Inferior parietal cortex (tissue), 1 donor: Measurements from ENCODE around the gene MECR.
"Not testable (repeated sequence)": the region's sequence is repeated elsewhere in the genome, so short reads cannot be mapped to it uniquely, and the experiment has no call there.

Source experiments
- DNase-seq: peaks from one replicate; pipeline ENCODE4 v3.0.0-alpha.2; 2016; ENCODE audit errors: extremely low spot score

The MECR gene

DNA sequence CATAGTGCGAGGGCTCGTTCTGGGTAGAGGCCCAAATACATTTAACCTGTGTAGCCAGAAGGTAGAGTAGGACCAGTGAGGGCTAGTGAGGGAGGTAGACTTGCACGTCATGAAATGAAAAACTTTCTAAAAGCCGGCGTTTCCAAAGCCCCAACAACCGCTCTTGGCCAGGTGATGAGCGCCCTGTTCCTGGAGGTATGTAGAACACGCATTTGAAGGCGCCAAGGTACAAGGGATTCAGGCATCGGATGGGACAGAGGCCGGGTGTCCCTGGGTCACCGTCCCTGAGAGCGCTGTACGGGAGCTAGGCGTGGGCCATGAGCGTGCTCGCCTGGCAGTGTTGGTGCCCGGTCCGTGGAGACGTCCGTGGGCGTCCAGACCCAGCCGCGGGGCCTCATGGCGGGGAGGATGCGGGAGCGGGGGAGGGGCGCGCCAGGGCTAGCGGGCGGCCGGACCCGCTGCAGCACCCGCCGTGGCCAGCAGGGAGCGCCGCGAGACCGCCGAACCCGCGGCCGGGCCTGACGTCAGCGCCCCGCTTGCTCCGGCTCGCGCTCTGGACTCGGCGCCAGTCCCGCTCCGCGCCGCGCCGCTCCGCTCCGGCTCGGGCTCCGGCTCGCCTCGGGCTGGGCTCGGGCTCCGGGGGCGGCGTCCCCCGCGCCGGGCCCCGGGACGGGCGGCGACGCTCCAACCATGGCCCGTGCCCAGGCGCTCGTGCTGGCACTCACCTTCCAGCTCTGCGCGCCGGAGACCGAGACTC, 5.4 kb upstream of the MECR start, which contains the start of gene PTPRU:
Gene PTPRU, plus strand, starts transcription at position 568 of the 757 bp plus-strand sequence. Its CDS starts 123 bp downstream, at position 691.
- peak; percentile 64 for DNase-seq

DNA sequence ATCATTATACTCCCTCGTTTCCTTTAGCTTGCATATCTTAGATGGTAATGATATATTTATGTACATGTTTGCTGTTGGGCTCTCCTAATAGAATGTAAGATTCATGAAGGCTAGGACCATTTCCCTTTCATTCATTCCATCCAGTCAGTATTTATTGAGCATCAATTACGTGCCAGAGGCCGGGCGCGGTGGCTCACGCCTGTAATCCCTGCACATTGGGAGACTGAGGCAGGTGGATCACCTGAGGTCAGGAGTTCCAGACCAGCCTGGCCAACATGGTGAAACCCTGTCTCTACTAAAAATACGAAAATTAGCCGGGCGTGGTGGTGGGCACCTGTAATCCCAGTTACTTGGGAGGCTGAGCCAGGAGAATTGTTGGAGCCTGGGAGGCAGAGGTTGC, 4.1 kb upstream of the MECR start:
- DNase-seq, result not testable (repeated sequence)

DNA sequence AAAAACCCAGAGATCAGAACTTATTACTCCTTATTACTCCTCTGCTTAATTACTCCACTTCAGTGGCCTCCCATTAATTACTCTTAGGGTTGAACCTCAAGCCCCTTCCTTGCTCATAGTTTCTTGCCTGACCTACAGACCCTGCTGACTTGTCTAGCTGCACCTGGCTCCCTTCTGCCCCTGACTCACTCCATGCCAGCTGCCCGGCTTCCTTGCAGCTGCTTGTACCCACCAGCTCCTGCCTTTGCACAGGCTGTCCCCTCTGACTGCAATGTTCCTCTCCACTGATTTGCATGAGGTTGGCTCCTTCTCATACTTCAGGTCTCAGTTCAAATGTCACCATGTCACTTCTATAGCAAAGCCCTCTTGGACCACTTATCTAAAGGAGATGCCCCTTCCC, 3.7 kb upstream of the MECR start:
- DNase-seq, result no peak

DNA sequence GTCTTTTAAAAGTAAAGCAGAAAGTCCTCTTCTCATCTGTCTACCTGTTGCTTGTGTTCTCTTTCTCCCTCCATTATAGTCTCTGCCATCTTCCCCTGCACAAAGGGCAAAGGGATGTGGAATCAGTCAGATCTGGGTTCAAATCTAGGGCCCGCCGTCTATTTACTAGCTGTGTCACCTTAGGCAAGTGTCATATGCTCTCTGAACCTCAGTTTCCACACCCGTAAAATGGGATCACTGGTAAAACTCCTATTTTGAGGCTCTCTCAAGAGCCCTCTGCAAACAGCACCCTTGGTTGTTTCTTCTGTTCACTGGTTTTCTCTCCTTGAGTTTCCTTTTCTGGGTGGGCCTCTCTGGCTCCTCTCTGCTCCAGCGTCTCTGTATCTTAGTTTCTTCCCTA, 3.0 kb upstream of the MECR start:
- no peak for DNase-seq

DNA sequence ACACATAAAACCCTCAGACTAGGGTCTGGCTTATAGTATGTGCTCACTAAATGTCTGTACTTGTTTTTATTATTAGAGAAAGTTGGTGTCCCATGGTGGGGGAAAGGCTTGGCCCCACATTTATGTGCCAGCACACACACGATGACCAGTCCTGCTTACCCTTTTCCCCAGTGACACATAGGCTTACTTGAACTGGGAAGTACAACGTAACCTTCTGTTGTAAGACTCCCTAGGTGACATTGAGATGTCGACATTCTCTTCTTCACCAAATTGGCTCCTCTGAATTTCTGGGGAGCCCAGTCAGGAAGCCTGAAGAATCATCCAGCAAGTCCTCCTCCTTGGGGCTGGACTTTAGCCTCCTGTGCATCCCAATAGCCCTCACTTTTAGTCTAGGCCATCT, 1.7 kb upstream of the MECR start:
- DNase-seq, result no peak

DNA sequence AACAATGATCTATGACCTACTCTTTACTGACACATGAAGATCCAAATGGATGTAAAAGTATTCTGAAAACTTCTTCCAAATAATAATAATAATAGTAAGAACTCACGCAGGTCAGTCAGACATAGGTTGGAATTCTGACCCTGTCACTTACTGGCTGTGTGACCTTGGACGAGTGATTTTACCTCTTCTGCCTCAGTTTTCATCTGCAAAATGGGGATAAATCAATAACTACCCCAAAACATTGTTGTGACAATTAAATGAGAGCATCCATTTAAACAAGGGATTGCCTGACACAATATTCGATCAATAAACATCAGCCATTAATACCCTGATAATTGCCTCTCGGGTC, 556 bp downstream of the MECR start:
- DNase-seq, result no peak

DNA sequence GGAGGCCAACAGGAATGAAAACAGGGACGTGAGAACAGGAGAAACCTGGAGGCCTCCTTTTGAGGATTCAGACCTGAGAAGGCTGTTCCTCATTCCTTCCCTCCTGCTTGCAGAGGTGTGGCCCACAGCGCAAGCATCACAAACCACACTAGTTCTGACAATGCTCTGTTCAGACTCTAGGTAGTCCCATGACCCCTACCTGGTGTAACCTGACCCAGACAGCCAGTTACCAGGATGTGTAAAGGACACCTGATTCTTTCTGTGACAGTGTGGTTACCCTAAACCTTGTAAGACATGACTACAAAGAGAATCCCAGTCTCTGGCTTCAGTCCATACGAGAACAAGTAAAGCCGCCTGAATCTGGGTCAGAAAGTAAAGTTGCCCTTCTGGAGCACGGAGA, 3.2 kb downstream of the MECR start:
- no peak for DNase-seq

DNA sequence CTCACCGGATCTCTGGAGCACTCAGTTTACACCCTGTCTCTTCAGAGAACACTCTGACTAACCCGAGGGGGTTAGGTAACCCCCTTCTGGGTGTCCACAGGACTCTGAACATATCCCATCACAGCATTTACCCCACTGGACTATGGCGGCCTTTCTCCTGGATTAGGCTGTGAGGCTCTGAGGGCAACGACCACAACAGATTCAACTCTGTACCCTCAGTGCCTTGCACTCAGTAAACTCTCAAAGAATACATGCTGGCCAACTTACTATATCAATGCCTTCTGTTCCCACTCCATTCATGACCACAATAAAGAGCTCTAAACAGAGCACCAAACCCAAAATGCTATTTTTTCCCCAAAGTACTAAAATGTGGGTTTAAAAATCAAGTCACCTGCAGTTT, 5.4 kb downstream of the MECR start:
- DNase-seq, result no peak

DNA sequence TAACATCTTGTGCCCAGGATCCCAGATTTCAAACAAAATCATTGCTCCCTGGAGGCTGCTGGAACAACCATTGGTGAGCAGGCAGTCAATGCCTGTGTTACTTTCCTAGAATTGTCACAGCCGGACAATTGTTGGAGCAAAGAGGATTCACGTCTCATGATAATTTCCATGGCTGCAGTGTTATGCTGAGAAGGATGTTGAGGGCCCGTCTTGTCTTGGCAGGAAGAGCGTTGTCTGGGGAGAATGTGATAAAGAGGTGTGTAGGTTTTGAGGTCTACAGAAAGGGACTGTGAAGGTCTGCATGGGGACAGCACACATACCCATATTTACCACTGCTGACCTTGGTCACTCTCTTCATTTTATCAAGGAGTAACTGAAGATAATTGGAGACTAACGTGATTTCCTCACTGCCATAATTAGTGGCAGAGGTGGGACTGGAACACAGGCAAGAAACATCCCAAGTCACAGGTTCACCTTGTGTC, 6.3 kb downstream of the MECR start:
- no peak for DNase-seq

DNA sequence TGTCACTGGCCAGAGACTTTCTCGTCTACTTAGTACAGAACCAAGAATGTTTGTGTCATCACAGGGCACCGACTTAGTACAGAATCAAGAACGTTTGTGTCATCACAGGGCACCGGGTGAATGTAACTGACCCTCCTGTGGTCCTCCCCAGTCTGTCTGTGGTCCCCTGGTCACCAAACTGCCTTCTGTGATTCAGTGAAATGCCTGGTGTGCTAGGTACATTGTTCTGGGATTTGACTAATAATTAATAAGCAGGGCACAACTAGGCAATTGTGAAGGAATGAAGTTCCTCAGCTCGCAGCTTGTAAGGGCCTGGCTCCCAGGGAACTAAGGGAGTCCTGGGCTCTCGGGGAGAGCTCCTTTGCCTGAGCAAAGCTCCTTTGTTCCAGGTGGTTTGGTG, 7.2 kb downstream of the MECR start:
- DNase-seq, result no peak

DNA sequence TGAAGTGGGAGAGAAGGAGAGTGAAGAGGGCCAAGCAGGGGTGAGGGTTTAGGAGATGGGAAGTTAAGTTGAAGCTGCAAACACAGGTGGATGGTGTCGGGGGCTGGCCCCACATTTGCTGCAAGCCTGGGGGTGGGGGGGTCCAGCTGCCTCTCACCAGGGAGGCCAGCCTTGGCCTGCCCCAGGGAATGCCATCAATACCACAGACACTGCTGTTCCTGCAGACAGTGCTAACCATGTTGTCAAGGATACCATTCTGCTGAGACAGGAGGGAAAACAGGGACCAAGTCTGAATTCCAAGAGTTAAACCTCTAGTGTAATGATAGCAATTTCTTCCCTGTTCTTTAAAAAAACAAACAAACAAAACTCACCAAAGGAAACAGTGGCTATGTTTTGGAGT, 8.0 kb downstream of the MECR start:
- no peak for DNase-seq

DNA sequence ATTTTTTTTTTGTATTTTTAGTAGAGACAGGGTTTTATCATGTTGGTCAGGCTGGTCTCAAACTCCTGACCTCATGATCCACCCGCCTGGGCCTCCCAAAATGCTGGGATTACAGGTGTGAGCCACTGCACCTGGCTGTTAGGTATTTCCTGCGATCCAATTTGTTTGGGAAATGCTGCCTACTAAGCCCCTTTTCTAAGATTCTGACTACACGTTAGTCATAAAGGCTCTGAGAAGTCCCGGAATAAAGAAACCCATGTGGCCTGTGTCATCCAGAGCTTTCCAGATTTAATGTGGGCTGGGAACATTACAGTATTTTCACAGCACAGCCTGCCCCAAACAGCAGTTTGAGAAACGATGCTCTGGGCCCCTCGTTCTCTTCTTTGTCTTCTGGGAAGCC, 8.5 kb downstream of the MECR start:
- not testable (repeated sequence) for DNase-seq

DNA sequence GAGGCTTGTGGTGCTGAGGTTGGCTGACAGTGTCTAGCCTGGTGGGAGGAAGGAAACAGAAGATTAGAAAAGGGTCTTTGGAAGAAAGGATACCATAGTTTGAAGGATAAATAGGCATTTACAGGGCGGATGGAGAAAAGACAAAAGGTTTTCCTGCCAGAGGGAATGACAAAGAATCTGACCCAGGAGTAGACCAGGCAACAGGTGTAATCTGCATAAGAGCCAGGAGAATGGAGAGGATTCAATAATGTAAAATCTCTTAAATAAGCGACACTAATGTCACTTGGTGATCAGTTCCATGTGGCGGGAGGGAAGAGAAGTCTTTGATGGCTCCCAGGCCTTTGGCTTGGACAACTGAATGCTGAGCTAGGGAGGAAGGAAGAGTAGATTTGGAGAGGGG, 9.4 kb downstream of the MECR start:
- DNase-seq, result no peak

DNA sequence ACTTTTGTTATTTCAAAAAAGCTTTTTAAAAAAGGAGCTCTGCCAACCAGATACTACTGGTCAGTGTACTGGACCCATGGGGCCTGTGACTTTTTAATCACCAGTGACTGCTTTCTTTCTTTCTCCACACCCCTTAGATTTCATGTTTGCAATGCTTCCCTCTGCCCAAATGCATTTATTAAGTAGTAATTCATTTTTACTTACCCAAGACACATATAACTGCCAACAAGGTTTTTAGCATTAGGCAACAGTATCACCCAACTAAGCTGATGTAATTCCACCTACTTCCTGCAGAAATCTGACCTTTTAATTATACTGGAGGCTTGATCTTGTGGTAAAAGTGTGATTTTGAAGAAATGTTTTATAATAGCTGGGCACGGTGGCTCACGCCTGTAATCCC, 12.5 kb downstream of the MECR start:
- DNase-seq, result no peak

DNA sequence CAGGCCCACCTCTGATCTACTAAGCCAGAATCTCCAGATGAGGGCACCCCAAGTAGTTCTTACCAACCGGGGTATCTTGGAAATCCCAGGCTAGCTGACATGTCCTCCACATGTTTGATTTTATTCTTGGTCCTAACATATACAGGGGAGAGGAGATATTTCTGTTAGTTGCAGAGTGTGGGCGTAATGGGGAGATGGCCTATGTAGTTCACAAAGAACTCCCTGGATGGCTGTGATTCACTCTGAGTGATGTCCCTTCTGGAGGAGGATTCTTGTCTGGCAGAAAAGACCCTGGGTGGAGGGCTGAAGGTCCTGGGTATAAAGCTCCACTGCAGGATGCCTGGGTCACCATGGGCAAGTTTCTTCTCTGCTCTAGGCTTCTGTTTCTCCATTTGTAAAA, 13.1 kb downstream of the MECR start:
- no peak for DNase-seq

DNA sequence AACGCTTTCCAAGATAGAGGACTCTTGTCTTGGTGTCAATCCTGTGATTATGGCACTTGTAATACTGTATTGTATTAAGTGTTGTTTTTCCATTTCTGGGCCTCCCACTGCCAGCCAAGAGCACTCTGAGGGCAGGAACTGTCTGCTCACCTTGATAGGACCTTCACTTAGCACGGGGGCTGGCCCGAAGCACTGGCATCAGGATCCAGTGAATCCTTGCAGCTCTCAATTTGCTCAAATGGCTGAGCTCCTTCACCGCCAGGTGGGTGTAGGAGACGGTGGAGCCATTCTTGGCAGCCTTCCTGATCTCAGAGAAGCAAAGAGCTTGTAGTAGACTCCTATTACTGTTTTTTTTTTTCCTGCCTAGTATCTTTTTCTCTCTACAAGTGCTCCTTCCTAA, 17.7 kb downstream of the MECR start:
- DNase-seq, result no peak

DNA sequence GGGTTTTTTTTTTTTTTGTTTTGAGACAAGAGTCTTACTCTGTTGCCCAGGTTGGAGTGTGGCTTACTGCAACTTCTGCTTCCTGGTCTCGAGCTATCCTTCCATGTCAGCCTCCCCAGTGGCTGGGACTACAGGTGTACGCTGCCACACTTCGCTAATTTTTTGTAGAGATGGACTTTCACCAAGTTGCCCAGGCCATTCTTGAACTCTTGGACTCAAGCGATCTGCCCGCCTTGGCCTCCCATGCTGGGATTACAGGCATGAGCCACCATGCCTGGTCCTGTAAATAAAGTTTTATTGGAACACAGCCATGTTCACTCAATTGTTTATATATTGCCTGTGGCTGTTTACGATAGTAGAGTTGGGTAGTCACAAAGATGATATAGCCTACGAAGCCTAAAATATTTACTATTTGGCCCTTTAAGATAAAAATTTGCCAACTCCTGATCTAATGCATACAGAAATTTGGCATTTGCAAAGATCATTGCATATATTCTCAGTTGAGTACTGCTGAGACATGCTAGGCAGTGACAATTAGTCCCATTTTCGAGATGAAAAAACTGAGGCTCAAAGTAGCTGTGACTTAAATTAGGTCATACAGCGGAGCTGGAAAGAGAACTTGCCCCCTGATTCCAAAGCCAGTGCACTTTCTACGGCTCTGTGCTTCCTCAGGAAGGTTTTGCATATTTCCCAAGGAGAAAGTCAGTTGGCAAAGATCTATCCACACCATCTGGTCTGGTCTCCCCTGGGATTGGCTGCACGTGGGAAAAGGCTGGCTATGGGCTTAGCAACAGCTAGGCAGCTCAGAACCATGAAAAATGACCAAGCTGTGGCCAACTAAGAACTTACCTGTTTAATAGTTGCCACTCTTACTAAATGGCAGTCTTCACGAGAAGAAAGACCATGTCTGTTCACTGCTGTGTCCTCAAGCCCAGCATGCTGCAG, 19.4 kb downstream of the MECR start:
- DNase-seq, result no peak

DNA sequence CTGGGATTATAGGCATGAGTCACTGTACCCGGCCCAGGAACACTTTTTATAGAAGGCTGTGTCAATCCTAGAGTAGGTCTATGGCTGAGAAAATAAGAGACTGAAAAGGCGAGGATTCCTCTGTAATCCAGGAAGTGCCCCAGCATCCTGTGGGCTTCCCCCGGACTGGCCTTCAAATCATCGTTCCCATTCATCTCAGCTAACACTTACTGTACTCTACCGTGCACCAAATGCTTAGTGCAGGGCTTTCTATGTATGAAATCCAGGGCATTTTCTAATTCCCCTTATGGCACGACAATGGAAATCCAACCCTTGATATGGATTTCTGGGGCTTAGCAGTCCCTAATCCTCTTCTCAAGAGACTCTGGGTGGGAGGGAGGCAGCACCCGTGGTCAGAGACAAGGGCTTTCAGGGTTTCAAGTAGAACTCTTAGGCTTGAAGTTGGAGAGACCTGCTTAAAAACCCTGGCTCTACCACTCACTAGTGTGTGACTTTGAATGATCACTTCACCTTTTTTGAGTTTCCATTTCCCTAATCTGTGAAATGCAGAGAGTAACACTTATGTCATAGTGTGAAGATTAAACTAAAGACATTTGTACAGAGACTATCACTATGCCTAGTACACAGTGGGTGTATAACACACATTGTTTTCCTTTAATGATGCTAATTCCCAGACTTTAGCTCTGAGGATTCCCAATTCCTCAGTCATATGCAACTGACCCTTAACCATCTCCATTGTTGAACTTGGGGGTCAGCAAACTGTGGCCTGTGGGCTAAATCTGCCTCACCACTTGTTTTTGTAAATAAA, 20.3 kb downstream of the MECR start:
- DNase-seq, result no peak

DNA sequence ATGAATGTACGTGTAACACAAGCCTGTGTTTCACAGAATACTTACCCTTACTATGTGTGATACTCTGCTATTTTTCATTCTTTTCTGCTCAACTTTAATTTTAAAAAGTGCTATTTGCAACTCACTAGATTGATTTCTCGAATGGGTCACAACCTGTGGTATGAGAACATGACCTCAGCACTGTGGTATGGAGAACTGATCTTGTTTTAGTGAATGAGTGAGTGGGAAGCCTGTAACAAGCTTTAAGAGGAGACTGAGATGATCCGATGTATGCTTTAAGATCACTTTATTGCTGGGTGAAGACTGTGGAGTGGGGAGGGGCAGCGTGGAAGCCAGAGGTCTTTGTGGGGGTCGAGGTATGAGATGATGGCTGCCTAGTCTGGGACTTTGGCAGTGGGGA, 21.6 kb downstream of the MECR start:
- DNase-seq, result no peak

DNA sequence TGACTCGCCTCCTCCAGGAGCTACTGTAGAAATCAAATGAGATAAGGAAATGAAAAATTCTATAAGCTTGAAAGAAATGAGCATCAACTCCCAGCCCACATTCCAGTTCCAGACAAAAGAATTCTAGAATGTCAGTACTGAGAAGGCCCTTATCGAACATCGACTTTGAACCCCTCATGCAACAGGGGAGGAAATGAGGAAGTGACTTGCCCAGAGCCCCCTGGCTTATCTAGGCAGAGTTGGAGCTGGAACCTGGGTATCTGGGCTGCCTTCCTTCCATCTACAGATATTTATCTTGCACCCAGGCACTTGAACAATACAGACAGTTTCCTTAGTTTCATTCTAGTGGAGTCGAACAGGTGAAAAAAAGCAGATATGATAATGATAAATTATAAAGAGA, 22.3 kb downstream of the MECR start:
- no peak for DNase-seq

DNA sequence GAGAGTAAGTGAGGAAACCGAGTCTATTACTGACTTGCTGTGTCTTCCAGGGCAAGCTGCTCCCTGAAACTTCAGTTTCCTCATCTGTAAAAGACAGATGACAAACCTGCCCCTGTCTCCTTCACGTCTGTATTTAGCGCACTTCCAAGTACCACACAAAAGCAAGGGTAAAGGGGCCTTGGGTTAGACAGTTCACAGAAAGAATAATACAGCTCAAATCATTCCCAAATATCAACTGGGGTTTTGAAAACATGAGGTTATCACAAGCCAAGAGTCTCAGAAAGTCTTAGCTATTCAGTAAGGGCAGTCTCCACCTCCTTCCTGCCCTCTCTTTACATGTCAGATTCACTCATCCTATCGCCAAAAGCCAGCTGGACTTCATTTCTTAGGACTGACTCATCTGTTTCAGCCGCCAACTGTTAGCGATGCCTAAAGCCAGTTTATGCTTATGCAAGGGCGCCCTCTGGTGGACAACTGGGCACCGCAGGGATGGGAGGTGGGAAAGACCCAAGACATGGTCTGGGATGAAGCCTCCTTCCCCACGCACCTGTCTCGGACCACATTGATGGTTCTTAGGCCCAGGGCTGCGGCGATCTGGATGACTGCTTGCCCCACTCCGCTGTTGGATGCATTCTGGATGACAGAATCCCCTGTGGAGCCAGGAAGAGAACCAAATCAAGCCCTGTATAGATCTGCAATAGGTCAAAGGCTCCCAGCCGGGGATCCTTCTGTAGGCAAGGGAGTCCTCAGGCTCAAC, 28.0 kb downstream of the MECR start:
- peak; percentile 98 for DNase-seq
